LNCaP clone FGC (cell line): ENCODE data around the gene GNG5.
A peak's percentile ranks its signal among the peaks of the same experiment; 100 is the strongest.

Source experiments
- DNase-seq: peaks from one replicate; pipeline ENCODE4 v3.0.0-alpha.2; 2011; ENCODE audit warnings: low read depth
- H3K4me3 ChIP-seq: 2 replicates; pipeline ENCODE4 v1.5.1; 2011; ENCODE audit warnings: mild to moderate bottlenecking, low read depth, low read length, control low read depth
- TF ChIP-seq, protein P1 (sequence below): IDR thresholded peaks from 2 replicates; pipeline ENCODE4 v1.5.1; 2012; ENCODE audit warnings: mild to moderate bottlenecking; ENCODE audit not compliant: control insufficient read depth, insufficient read depth; ENCODE audit errors: extremely low read depth

GNG5 gene

DNA sequence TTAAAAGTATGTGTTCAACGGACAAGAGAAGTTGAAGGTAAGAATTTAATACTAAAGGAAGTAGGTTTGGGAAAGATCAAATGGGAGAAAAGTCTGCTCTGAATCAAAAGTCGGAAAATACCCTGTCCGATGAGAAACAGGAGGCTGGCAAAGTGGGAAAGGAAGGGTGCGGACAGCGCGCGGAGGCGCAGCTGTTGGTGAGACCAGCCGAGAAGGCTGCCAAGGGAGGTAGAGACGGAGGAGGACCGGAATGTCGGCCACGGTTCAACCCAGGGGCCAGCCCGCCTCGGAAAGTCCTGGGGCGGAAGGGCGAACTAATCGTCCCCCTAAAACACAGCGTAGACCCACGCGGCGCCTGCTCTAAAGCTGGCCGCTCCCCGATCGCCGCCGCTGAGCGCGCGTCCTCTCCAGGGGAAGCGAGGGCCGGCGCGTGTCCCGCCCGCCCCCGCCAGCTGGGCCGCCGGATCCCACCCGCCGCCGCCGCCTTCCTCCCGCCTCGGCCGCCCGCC is 834 bp downstream of the GNG5 start:
- no peak for DNase-seq
- TF ChIP-seq, protein P1, sequence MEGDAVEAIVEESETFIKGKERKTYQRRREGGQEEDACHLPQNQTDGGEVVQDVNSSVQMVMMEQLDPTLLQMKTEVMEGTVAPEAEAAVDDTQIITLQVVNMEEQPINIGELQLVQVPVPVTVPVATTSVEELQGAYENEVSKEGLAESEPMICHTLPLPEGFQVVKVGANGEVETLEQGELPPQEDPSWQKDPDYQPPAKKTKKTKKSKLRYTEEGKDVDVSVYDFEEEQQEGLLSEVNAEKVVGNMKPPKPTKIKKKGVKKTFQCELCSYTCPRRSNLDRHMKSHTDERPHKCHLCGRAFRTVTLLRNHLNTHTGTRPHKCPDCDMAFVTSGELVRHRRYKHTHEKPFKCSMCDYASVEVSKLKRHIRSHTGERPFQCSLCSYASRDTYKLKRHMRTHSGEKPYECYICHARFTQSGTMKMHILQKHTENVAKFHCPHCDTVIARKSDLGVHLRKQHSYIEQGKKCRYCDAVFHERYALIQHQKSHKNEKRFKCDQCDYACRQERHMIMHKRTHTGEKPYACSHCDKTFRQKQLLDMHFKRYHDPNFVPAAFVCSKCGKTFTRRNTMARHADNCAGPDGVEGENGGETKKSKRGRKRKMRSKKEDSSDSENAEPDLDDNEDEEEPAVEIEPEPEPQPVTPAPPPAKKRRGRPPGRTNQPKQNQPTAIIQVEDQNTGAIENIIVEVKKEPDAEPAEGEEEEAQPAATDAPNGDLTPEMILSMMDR = no peak
- H3K4me3 ChIP-seq = peak overlapping the region; percentile 85

DNA sequence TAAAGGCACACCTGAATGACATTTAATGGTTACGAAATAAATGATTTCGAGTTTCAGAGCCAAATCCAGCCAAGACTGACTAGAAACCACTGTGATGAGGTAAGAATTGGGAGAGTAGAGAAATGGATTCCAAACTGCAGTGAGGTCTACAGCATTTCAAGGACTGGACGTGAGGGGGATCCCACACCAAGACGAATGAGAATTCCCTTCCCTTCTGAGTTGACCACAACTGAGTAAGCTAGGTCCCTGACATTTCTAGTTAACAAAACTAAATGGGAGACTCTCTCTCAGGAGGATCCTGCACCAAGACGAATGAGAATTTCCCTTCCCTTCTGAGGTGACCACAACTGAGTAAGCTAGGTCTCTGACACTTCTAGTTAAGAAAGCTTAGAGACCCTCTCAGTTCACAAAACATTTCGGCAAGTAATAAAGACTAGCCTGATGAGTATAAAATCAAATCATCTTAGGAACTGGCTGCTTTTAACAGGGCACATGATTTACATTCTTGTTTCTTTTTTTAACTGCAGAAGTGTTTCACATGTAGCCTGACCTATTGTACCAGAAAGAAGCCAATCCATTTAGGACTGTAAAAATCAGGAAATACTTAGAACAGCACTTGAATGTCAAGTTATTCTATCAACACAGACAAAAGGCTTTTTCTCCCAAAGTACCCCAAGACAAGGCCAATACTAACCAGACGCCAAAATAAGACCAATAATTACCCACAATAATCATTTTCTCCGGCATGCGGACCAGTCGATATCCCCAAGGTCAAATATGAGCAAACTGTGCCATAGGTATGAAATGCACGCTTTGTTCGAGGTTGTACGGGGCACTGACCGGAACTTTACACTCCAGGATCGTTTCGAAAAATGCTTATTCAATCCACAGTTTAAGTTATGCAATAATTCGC is 1.5 kb downstream of the GNG5 start:
- no peak for DNase-seq
- peak overlapping the region; percentile 85 for H3K4me3 ChIP-seq
- TF ChIP-seq, protein P1 = no peak

DNA sequence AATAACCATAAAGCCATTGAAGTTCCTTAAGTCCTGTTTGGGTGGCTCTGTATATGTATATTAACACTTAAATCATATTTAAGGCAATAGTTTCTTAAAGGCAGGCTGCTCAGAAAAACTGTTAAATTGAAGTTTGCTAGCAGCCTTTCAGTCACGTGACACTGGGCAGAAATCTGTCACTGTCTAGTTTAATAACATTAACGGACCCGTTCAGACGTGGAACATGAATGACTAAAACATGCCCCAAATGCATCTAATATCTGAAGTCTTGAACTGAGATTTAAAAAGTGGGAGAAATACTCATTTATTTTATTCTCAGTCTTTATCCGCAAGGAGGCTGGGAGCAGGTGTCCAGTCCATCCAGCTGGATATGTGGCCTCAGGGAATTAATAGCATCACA is 3.5 kb downstream of the GNG5 start:
- DNase-seq = no peak
- peak overlapping the region; percentile 85 for H3K4me3 ChIP-seq
- TF ChIP-seq, protein P1 = no peak

DNA sequence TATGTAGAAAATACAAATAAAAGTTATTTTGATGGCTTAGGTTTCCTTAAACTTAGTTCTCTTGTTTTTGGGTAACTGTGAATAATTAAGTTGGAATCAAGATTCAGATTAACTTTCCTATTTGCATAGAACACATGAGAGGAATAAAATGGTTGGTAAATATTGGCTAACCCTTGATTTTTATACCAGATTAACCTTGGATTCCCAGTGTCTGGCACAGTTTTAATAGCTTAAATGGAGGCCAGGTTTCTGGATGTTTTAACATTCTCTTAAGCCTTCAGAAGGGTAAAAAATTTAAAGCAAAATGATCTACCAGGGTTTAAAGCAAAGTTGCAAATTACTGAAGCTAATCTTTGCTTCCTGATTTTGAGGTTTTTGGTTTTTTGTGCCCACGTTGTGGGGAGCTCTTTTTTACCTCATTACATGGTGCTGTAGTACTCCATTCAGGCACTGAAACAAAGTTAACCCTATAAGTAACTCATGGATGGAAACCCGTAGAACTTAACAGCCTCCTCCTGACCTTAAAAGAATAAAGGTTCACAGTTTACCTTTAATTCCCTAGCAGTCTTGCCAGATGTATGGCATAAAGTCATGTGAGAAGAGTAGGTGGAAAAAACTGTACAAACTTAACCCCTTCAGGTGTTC is 8.6 kb downstream of the GNG5 start:
- no peak overlapping the region for H3K4me3 ChIP-seq
- TF ChIP-seq, protein P1 = no peak
- no peak for DNase-seq

DNA sequence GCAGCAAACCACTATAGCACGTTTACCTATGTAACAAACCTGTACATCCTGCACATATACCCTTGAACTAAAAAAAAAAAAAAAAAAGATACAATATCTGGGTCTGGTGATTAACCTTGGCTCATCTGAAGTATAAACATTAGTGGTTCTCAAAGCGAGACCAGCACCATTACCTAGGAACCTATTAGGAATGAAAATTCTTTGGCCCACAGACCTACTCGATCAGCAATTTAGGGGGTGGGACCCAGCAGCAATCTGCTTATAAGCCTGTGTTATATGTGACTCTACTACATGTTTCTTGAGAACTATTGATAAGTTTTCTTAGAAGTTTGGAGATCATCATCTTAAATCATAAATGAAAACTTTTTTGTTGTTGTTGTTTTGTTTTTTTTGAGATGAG is 9.9 kb downstream of the GNG5 start:
- TF ChIP-seq, protein P1 = no peak
- no peak for DNase-seq
- H3K4me3 ChIP-seq = no peak overlapping the region

DNA sequence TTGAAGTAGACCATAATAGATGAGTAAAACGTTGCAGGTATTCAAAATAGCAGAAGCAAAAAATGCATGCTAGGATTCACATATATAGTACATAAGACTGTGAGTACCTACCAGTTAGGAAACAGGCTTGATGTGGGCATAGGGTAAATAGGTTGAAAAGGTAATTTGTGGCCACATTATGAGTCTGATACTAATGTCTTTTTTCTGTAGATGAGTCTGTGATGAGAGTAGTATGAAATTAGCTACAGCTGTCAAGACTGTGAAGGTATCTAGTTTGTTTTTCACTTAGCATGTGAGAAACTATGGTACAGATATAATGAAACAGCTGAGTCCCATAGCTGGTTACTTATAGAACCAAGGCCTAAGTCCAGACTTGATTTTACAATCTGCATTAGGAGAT is 12.6 kb downstream of the GNG5 start:
- TF ChIP-seq, protein P1 = no peak
- DNase-seq = no peak
- no peak overlapping the region for H3K4me3 ChIP-seq
